K562 (cell line): ENCODE measurements around the gene OR52A5. TPM values are rescaled to one million over a fixed set of nuclear protein-coding genes. Genes with fewer than 3 reads are reported as not detected.

Experiments used
- ATF2 ChIP-seq: sonication (generic); formaldehyde crosslinking; IDR thresholded peaks from 2 replicates; pipeline ENCODE4 v1.8.1; 2022; ENCODE audit warnings: missing genetic modification reagents
- BMI1 ChIP-seq: fragments of 150-350 bp; IDR thresholded peaks from 2 replicates; pipeline ENCODE4 v1.6.1; 2014; ENCODE audit warnings: low read length
- CBFB ChIP-seq: sonication (generic); formaldehyde crosslinking; IDR thresholded peaks from 2 replicates; pipeline ENCODE4 v1.4.0; 2020; ENCODE audit warnings: mild to moderate bottlenecking, missing genetic modification reagents
- CBX1 ChIP-seq: sonication (generic); IDR thresholded peaks from 2 replicates; pipeline ENCODE4 v1.6.1; 2016; ENCODE audit warnings: antibody characterized with exemption, low read depth, mild to moderate bottlenecking
- CHAMP1 ChIP-seq: fragments of 450-650 bp; IDR thresholded peaks from 2 replicates; pipeline ENCODE4 v1.6.1; 2016; ENCODE audit warnings: mild to moderate bottlenecking
- DNMT1 ChIP-seq: fragments of 450-650 bp; IDR thresholded peaks from 2 replicates; pipeline ENCODE4 v1.6.1; 2016; ENCODE audit warnings: antibody characterized with exemption, mild to moderate bottlenecking
- ELF4 ChIP-seq: fragments of 450-650 bp; formaldehyde crosslinking; IDR thresholded peaks from 2 replicates; pipeline ENCODE4 v1.4.0; 2022; ENCODE audit warnings: missing genetic modification characterization
- EP400 ChIP-seq: fragments of 450-650 bp; IDR thresholded peaks from 2 replicates; pipeline ENCODE4 v1.6.1; 2017; ENCODE audit warnings: antibody characterized with exemption, mild to moderate bottlenecking, moderate library complexity
- FOXA1 ChIP-seq: fragments of 450-650 bp; IDR thresholded peaks from 2 replicates; pipeline ENCODE4 v1.6.1; 2016; ENCODE audit warnings: mild to moderate bottlenecking, borderline replicate concordance
- HES1 ChIP-seq: fragments of 450-650 bp; IDR thresholded peaks from 2 replicates; pipeline ENCODE4 v1.6.1; 2016; ENCODE audit warnings: low read depth, mild to moderate bottlenecking, moderate library complexity
- HEY1 ChIP-seq: fragments of 250-450 bp; sonication (Bioruptor Pico); IDR thresholded peaks from 2 replicates; pipeline ENCODE4 v1.5.0; 2020; ENCODE audit warnings: mild to moderate bottlenecking, moderate library complexity, borderline replicate concordance
- HLTF ChIP-seq: fragments of 450-650 bp; IDR thresholded peaks from 2 replicates; pipeline ENCODE4 v1.6.1; 2016
- HMG20A ChIP-seq: fragments of 450-650 bp; formaldehyde crosslinking; conservative IDR thresholded peaks from 2 replicates; pipeline ENCODE4 v1.4.0; 2020; ENCODE audit warnings: mild to moderate bottlenecking, mixed read lengths
- JUN ChIP-seq, 2 experiments: sonication (generic) in 1 of 2; formaldehyde crosslinking in 1 of 2; IDR thresholded peaks; 2 replicates each; pipeline versions ENCODE4 v1.6.1 to v1.8.0; 2012 to 2022; ENCODE audit warnings: borderline replicate concordance in 2 of 2, mild to moderate bottlenecking in 2 of 2, improper control_type of control experiment in 1 of 2, low read depth in 1 of 2, low read length in 1 of 2, missing genetic modification reagents in 1 of 2
- POLR2AphosphoS2 ChIP-seq: IDR thresholded peaks from 2 replicates; pipeline ENCODE4 v1.6.1; 2012; ENCODE audit warnings: low read length, improper control_type of control experiment
- SMC3 ChIP-seq: conservative IDR thresholded peaks from 2 replicates; pipeline ENCODE4 v1.6.1; 2011; ENCODE audit warnings: low read depth, low read length, improper control_type of control experiment; ENCODE audit not compliant: insufficient read depth
- SRSF3 ChIP-seq: fragments of 200-400 bp; formaldehyde crosslinking; IDR thresholded peaks from 2 replicates; pipeline ENCODE4 v1.6.1; 2016; ENCODE audit warnings: mild to moderate bottlenecking, low read length, moderate library complexity; ENCODE audit not compliant: insufficient read depth
- TFAM ChIP-seq: fragments of 250-450 bp; sonication (Bioruptor Pico); conservative IDR thresholded peaks from 2 replicates; pipeline ENCODE4 v1.5.0; 2021; ENCODE audit warnings: mild to moderate bottlenecking, moderate library complexity
- U2AF1 ChIP-seq: fragments of 200-400 bp; formaldehyde crosslinking; optimal IDR thresholded peaks from 2 replicates; pipeline ENCODE3; 2017; ENCODE audit warnings: mild to moderate bottlenecking, low read depth, low read length, moderate library complexity
- ZNF140 ChIP-seq: fragments of 250-450 bp; sonication (Bioruptor Pico); IDR thresholded peaks from 2 replicates; pipeline ENCODE4 v1.8.0; 2021; ENCODE audit warnings: moderate library complexity, mild to moderate bottlenecking, inconsistent platforms
- ZNF239 ChIP-seq: fragments of 250-450 bp; sonication (Bioruptor Pico); IDR thresholded peaks from 2 replicates; pipeline ENCODE4 v1.4.0; 2020; ENCODE audit warnings: mild to moderate bottlenecking
- ZNF57 ChIP-seq: fragments of 450-650 bp; formaldehyde crosslinking; IDR thresholded peaks from 2 replicates; pipeline ENCODE4 v1.4.0; 2020; ENCODE audit warnings: mild to moderate bottlenecking, moderate library complexity
- polyA plus RNA-seq, 8 experiments: library from polyadenylated mRNA; depleted of rRNA in 4 of 8; stranded (reverse) in 5 of 8; unstranded in 3 of 8; fragments of >200 nt; fragmentation: Nextera tagmentation in 2 of 8; fragmentation: Illumina TruSeq in 1 of 8; extraction: Ambion mirVana in 2 of 8; extraction: Trizol in 1 of 8; gene quantifications; 2 replicates each; pipeline versions ENCODE4 v1.2.1 to v1.2.3, GENCODE V29; 2011 to 2014; ENCODE audit warnings: inconsistent platforms in 1 of 8, missing spikeins in 1 of 8
- total RNA-seq, 7 experiments: library from RNA; depleted of rRNA in 6 of 7; stranded (reverse); fragments of >200 nt in 6 of 7; fragmentation: Illumina TruSeq in 2 of 7; extraction: Trizol in 2 of 7; gene quantifications; 2 replicates each; pipeline versions ENCODE4 v1.2.1 to v1.2.3, GENCODE V29; 2011 to 2021; ENCODE audit warnings: low replicate concordance in 1 of 7
- TF ChIP-seq, protein P1 (sequence below): IDR thresholded peaks from 3 replicates; pipeline ENCODE4 v1.6.1; 2011; ENCODE audit warnings: borderline replicate concordance, mild to moderate bottlenecking; ENCODE audit not compliant: insufficient read length, insufficient read depth
- TF ChIP-seq, protein P2 (sequence below): sonication (generic); formaldehyde crosslinking; IDR thresholded peaks from 2 replicates; pipeline ENCODE4 v1.9.0; 2022; ENCODE audit warnings: mild to moderate bottlenecking, missing genetic modification reagents

OR52A5 gene
- total and polyA plus RNA-seq, 9 of the 15 experiments (the other 6 are each of a cell fraction or from before 2014, with no cell fraction given) = 0.04 to 1.1 (median 0.94) TPM; not detected in 6

DNA sequence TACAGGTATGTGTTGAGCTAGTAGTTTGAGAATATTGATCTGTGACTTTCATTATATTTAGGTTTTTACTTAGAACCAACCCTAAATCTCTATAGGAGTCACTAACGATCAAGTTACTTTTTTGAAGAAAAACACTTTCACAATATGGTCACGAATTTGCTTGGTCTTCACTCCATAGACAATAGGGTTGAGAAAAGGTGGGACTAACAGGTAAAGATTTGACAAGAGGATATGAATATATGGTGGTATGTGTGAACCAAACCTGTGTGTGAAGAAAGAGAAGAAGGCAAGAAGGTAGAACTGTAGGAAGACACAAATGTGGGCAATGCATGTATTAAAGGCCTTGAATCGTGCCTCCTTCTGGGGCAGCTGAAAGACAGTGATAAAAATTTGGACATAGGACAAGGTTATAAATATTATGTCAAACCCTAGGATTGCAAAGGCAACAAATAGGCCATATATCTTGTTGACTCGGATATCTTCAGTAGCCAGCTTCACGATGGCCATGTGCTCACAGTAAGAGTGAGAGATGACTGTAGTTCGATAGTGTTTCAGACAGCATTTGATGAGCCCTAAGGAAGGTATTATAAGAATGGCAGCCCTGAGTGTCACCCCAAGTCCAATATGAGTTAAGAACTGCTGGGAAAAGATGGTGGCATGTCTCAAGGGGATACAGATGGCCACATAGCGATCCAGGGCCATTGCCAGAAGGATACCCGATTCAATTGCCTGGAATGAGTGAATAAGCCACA, 6.4 kb downstream of the OR52A5 start (continued):
- no peak for TF ChIP-seq JUN (IDR thresholded peaks at IDR 0.05; ENCODE audit: borderline replicate concordance, low read depth, low read length)
- TF ChIP-seq JUN (CRISPR knock-in tag; IDR thresholded peaks at IDR 0.05; ENCODE audit: borderline replicate concordance) = no peak
- no peak for TF ChIP-seq CBX1
- TF ChIP-seq DNMT1 = no peak
- TF ChIP-seq POLR2AphosphoS2 = no peak
- peak; percentile 79 for TF ChIP-seq EP400
- peak; percentile 67; the same call in 1 of the 2 replicates for TF ChIP-seq CHAMP1
- TF ChIP-seq HLTF = no peak
- no peak for TF ChIP-seq U2AF1
- no peak for TF ChIP-seq SMC3
- TF ChIP-seq CBFB (CRISPR knock-in tag) = no peak
- TF ChIP-seq HEY1 = no peak
- no peak for TF ChIP-seq HES1
- no peak for TF ChIP-seq ATF2 (CRISPR knock-in tag)
- no peak for TF ChIP-seq ZNF239 (CRISPR knock-in tag)
- no peak for TF ChIP-seq BMI1
- TF ChIP-seq, protein P1, sequence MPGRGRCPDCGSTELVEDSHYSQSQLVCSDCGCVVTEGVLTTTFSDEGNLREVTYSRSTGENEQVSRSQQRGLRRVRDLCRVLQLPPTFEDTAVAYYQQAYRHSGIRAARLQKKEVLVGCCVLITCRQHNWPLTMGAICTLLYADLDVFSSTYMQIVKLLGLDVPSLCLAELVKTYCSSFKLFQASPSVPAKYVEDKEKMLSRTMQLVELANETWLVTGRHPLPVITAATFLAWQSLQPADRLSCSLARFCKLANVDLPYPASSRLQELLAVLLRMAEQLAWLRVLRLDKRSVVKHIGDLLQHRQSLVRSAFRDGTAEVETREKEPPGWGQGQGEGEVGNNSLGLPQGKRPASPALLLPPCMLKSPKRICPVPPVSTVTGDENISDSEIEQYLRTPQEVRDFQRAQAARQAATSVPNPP = no peak
- no peak for TF ChIP-seq ZNF140 (CRISPR knock-in tag)
- peak; percentile 21; the same call in 1 of the 2 replicates for TF ChIP-seq ELF4 (CRISPR knock-in tag)
- TF ChIP-seq, protein P2, sequence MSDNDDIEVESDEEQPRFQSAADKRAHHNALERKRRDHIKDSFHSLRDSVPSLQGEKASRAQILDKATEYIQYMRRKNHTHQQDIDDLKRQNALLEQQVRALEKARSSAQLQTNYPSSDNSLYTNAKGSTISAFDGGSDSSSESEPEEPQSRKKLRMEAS (CRISPR knock-in tag) = no peak; the same call in 1 of the 2 replicates
- no peak for TF ChIP-seq ZNF57 (CRISPR knock-in tag)
- no peak for TF ChIP-seq TFAM (CRISPR knock-in tag)
- no peak for TF ChIP-seq HMG20A
- TF ChIP-seq FOXA1 = no peak
- TF ChIP-seq SRSF3 = no peak
